ENCODE data around the gene OGFOD2. TPM values are rescaled to one million over a fixed set of nuclear protein-coding genes. Genes with fewer than 3 reads are reported as not detected.

Gene OGFOD2
- total and polyA plus RNA-seq, 9 of the 15 experiments (the other 6 are each of a cell fraction or from before 2014, with no cell fraction given) = 1.4 to 111 (median 18.5) TPM

DNA sequence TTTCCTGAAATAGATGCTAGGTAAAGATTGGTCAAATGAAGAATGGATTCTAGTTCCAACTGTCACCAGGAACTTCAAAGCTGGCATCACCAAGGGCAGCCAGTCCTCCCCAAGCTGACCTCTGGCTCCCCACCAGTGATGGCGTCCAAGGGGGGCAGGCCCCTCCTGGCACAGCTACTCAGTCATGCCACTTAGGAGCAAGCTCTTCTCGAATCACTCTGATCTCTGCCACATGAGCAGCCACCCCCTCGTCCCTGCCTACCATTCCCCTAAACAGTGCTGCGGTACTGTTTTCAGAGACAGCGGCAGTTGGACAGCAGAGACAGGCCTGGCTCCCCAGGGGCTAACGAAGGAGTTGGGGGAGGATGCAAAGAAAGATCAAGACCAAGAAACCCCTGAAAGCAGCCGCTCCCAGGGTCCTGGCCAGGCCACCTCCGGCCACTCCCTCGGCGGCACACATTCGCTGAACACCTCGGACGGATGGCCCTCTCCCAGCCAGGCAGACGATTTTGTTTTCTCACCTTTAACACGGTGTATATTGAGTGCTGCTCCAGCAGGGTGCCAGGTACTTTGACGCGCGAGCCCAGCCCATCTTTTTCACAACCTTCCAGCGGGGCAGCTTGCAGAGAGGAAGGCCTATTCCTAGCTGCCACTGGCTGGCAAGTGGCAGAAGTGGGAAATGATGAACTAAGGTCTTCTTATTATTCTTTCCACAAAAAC, 52.8 kb downstream of the OGFOD2 start:
- H3K79me2 ChIP-seq (ENCODE audit: control insufficient read depth, insufficient read depth, low read length) = no peaks in the 10 kb centered on the region
- H3K27me3 ChIP-seq (ENCODE audit: control insufficient read depth in 2 of 2, insufficient read depth in 2 of 2, low read length in 2 of 2) = no peaks in the 10 kb centered on the region
- H3K9ac ChIP-seq (ENCODE audit: insufficient read depth in 1 of 2, low read depth in 2 of 2, low read length in 2 of 2) = peak overlapping the region in 1 of 2 experiments; percentile 56; a peak in 1 of 4 replicates
- peaks cover 3 to 11% of the 10 kb centered on the region in 2 experiments; a peak in 4 of 5 replicates for H3K4me1 ChIP-seq (replicated peaks in 1 of 2; ENCODE audit: control insufficient read depth in 2 of 2, insufficient read depth in 2 of 2, low read length in 2 of 2)
- H4K20me1 ChIP-seq (replicated peaks; ENCODE audit: control insufficient read depth, insufficient read depth, low read length) = no peaks in the 10 kb centered on the region
- H3K4me2 ChIP-seq (ENCODE audit: insufficient read depth, low read length) = no peak overlapping the region
- FAIRE-seq (no peak), ATAC-seq (no peak), DNase-seq (ENCODE audit: extremely low read depth in 1 of 4, low spot score in 3 of 4) (no peak)
- in situ Hi-C loops (cut with MboI) = no loop called here
- no peaks in the 10 kb centered on the region for H3K9me1 ChIP-seq (ENCODE audit: control insufficient read depth, insufficient read depth, low read length)
- H2AFZ ChIP-seq (ENCODE audit: low read depth, low read length) = no peak overlapping the region
- no peak overlapping the region for H3K4me3 ChIP-seq
- CTCF ChIA-PET (ENCODE audit: low intra/inter-chr PET ratio) = no interaction called here
- POLR2A ChIA-PET = interaction anchor here (0.7 to 2.1 kb wide), 2 partner anchors 16 to 320 kb away, joined by 3 to 10 read pairs; no protein-coding TSS in a partner anchor
- BruUV-seq (replicated peaks) = no TSS peak
- 71% methylated on average over 19 of the region's 19 CpGs for WGBS (ENCODE audit: insufficient coverage, low coverage, missing lambda C conversion rate)
- H3K9me3 ChIP-seq (replicated peaks; ENCODE audit: control insufficient read depth, insufficient read depth, low read depth, low read length) = no peaks in the 10 kb centered on the region
- intact Hi-C loops (cut with micrococcal nuclease) = no loop called here
- no peak overlapping the region for H3K27ac ChIP-seq (ENCODE audit: extremely low read depth, low read depth, low read length)
- TF ChIP-seq MTF1 (CRISPR knock-in tag; IDR thresholded peaks at IDR 0.05; ENCODE audit: borderline replicate concordance) = no peak
- TF ChIP-seq EHMT2 (IDR thresholded peaks at IDR 0.05) = no peak
- no peak for TF ChIP-seq FOXM1 (IDR thresholded peaks at IDR 0.05; ENCODE audit: low read depth)
- no peak for TF ChIP-seq FOXM1 (CRISPR knock-in tag; IDR thresholded peaks at IDR 0.05; ENCODE audit: low read depth)
- TF ChIP-seq, protein P1, sequence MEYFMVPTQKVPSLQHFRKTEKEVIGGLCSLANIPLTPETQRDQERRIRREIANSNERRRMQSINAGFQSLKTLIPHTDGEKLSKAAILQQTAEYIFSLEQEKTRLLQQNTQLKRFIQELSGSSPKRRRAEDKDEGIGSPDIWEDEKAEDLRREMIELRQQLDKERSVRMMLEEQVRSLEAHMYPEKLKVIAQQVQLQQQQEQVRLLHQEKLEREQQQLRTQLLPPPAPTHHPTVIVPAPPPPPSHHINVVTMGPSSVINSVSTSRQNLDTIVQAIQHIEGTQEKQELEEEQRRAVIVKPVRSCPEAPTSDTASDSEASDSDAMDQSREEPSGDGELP (CRISPR knock-in tag; IDR thresholded peaks at IDR 0.05; ENCODE audit: borderline replicate concordance) = no peak
- no peak for TF ChIP-seq CHCHD3 (CRISPR knock-in tag; IDR thresholded peaks at IDR 0.05)
- no peak for TF ChIP-seq CSDE1 (IDR thresholded peaks at IDR 0.05)
- H3K36me3 ChIP-seq (ENCODE audit: control insufficient read depth, insufficient read depth, low read length) = no peaks in the 10 kb centered on the region; the same call in 2 of the 3 replicates

Data from K562 (cell line).